OCI-LY7 (cell line): Measurements from ENCODE around the gene LZTFL1.

ENCODE experiments used
- CTCF ChIP-seq: fragments of 200-600 bp; sonication (generic); conservative IDR thresholded peaks from 2 replicates; pipeline ENCODE4 v1.5.1; 2014; ENCODE audit warnings: mild to moderate bottlenecking, antibody characterized with exemption, low read length, moderate library complexity, mixed read lengths
- EZH2phosphoT487 ChIP-seq: fragments of 200-600 bp; sonication (generic); IDR thresholded peaks from 2 replicates; pipeline ENCODE4 v1.6.1; 2018; ENCODE audit warnings: low read depth, borderline replicate concordance, mild to moderate bottlenecking, mixed run types, antibody characterized with exemption, low read length, moderate library complexity, mixed read lengths

GRCh38 chr3:45858809-45859543, 17.1 kb upstream of the LZTFL1 start:
- TF ChIP-seq CTCF (no peak), EZH2phosphoT487 (no peak)
